Cardiac fibroblast (primary cell): Measurements from ENCODE around the gene ATP6V0A4.

Experiments
- DNase-seq, 2 donors: peaks; one replicate each; pipeline versions ENCODE4 v3.0.0 to v3.0.0-alpha.2; 2010; ENCODE audit warnings: low read depth in 2 of 2
- H3K4me3 ChIP-seq, 2 donors: replicated peaks in 1 of 2; 1 replicate in 1 of 2; 2 replicates in 1 of 2; pipeline ENCODE4 v1.5.1; 2011; ENCODE audit warnings: low read depth in 2 of 2, low read length in 2 of 2, mild to moderate bottlenecking in 2 of 2, moderate library complexity in 1 of 2
- CTCF ChIP-seq: IDR thresholded peaks from one replicate; pipeline ENCODE4 v1.5.1; 2011; ENCODE audit warnings: low read depth, mild to moderate bottlenecking, low read length, inconsistent platforms

ATP6V0A4 gene

GRCh38 chr7:138835087-138835486 lies 37.1 kb upstream of the ATP6V0A4 start:
- DNase-seq: no peak
- H3K4me3 ChIP-seq: no peak overlapping the region
- TF ChIP-seq CTCF: no peak

- no peak for TF ChIP-seq CTCF
- no peak for DNase-seq
- H3K4me3 ChIP-seq: no peak overlapping the region
Measured at GRCh38 chr7:138834583-138834982, 36.6 kb upstream of the ATP6V0A4 start.

- no peak for TF ChIP-seq CTCF
- no peak overlapping the region for H3K4me3 ChIP-seq
- DNase-seq: no peak
Measured at GRCh38 chr7:138833596-138833995, 35.6 kb upstream of the ATP6V0A4 start.

GRCh38 chr7:138832966-138833365 lies 35.0 kb upstream of the ATP6V0A4 start:
- no peak for DNase-seq
- H3K4me3 ChIP-seq: no peak overlapping the region
- no peak for TF ChIP-seq CTCF

- no peak for DNase-seq
- TF ChIP-seq CTCF: no peak
- H3K4me3 ChIP-seq: no peak overlapping the region
Measured at GRCh38 chr7:138829335-138829734, 31.3 kb upstream of the ATP6V0A4 start.

- no peak overlapping the region for H3K4me3 ChIP-seq
- no peak for TF ChIP-seq CTCF
- no peak for DNase-seq
Measured at GRCh38 chr7:138828302-138828701, 30.3 kb upstream of the ATP6V0A4 start.

GRCh38 chr7:138825049-138825721 lies 27.2 kb upstream of the ATP6V0A4 start:
- H3K4me3 ChIP-seq: no peak overlapping the region
- no peak for DNase-seq
- TF ChIP-seq CTCF: no peak
